RCC 7860 (cell line): ENCODE measurements around the gene CLEC9A.

Experiments
- DNase-seq: peaks from one replicate; pipeline ENCODE4 v3.0.0-alpha.2; 2015; ENCODE audit warnings: low spot score
- FAIRE-seq: peaks from 2 replicates; lab custom pipeline; 2012; peaks lifted over from hg19 to GRCh38; lab: Jason Lieb, UNC

CLEC9A gene

GRCh38 chr12:10065241-10065640, 34.8 kb downstream of the CLEC9A start:
- FAIRE-seq = no peak
- no peak for DNase-seq

- FAIRE-seq (no peak), DNase-seq (no peak)
Measured at GRCh38 chr12:10067264-10067663, 36.8 kb downstream of the CLEC9A start.

- no peak for DNase-seq
- no peak for FAIRE-seq
Measured at GRCh38 chr12:10067942-10068341, 37.5 kb downstream of the CLEC9A start.

GRCh38 chr12:10068644-10069043, 38.2 kb downstream of the CLEC9A start:
- no peak for FAIRE-seq

GRCh38 chr12:10069099-10069498, 38.6 kb downstream of the CLEC9A start:
- FAIRE-seq (no peak), DNase-seq (no peak)

More at GRCh38 chr12:10068644-10069043, 38.2 kb downstream of the CLEC9A start:
- DNase-seq = no peak

- DNase-seq = no peak
- FAIRE-seq = no peak
Measured at GRCh38 chr12:10069976-10070375, 39.5 kb downstream of the CLEC9A start.

GRCh38 chr12:10070380-10070779, 39.9 kb downstream of the CLEC9A start:
- no peak for FAIRE-seq
- no peak for DNase-seq

GRCh38 chr12:10072131-10072530, 41.6 kb downstream of the CLEC9A start:
- DNase-seq = no peak
- FAIRE-seq = no peak

GRCh38 chr12:10073261-10073660, 42.8 kb downstream of the CLEC9A start:
- no peak for DNase-seq
- no peak for FAIRE-seq

GRCh38 chr12:10075451-10075850, 45.0 kb downstream of the CLEC9A start:
- DNase-seq = no peak
- FAIRE-seq = no peak

- DNase-seq = no peak
Measured at GRCh38 chr12:10082117-10082874, 51.8 kb downstream of the CLEC9A start.

GRCh38 chr12:10084733-10085132, 54.3 kb downstream of the CLEC9A start:
- DNase-seq (no peak), FAIRE-seq (no peak)

More at GRCh38 chr12:10082117-10082874, 51.8 kb downstream of the CLEC9A start:
- no peak for FAIRE-seq

- DNase-seq = no peak
- FAIRE-seq = no peak
Measured at GRCh38 chr12:10086387-10086786, 55.9 kb downstream of the CLEC9A start.

GRCh38 chr12:10088031-10088430, 57.5 kb downstream of the CLEC9A start:
- no peak for FAIRE-seq
- no peak for DNase-seq

GRCh38 chr12:10088955-10089900, 58.7 kb downstream of the CLEC9A start:
- FAIRE-seq = no peak
- no peak for DNase-seq

- DNase-seq (no peak), FAIRE-seq (no peak)
Measured at GRCh38 chr12:10094646-10095395, 64.3 kb downstream of the CLEC9A start.

- no peak for DNase-seq
- no peak for FAIRE-seq
Measured at GRCh38 chr12:10095971-10096370, 65.5 kb downstream of the CLEC9A start.

GRCh38 chr12:10097521-10097920, 67.0 kb downstream of the CLEC9A start:
- FAIRE-seq = no peak
- DNase-seq = no peak

- FAIRE-seq (no peak), DNase-seq (no peak)
Measured at GRCh38 chr12:10098791-10099190, 68.3 kb downstream of the CLEC9A start, which contains the start of gene CLEC1A. Gene CLEC1A (minus strand): TSS chr12:10098985. CDS start chr12:10098922, 63 bp downstream.

GRCh38 chr12:10101042-10101579, 70.6 kb downstream of the CLEC9A start:
- FAIRE-seq = no peak
- DNase-seq = no peak
